Stomach (tissue), 9 donors: ENCODE results near the gene SDCCAG8. TPM values are rescaled to one million over a fixed set of nuclear protein-coding genes. Genes with fewer than 3 reads are reported as not detected.

Source experiments
- DNase-seq, 2 donors: peaks; one replicate each; pipeline versions ENCODE4 v3.0.0 to v3.0.0-alpha.2; 2013 to 2019
- H3K27ac ChIP-seq, 5 donors: fragments of 200-600 bp in 4 of 5; sonication (generic) in 4 of 5; one replicate each; pipeline ENCODE4 v1.5.1; 2013 to 2019; ENCODE audit warnings: mild to moderate bottlenecking in 1 of 5, moderate library complexity in 1 of 5
- H3K27me3 ChIP-seq, 3 donors: fragments of 200-600 bp; sonication (generic); one replicate each; pipeline ENCODE4 v1.5.1; 2017 to 2019; ENCODE audit warnings: mixed run types in 1 of 3
- H3K36me3 ChIP-seq, 4 donors: fragments of 200-600 bp; sonication (generic); 1 replicate in 3 of 4; 2 replicates in 1 of 4; pipeline ENCODE4 v1.5.1; 2016 to 2019
- H3K4me1 ChIP-seq, 4 donors: fragments of 200-600 bp; sonication (generic); one replicate each; pipeline ENCODE4 v1.5.1; 2016 to 2019
- H3K4me3 ChIP-seq, 4 donors: fragments of 200-600 bp; sonication (generic) in 3 of 4; one replicate each; pipeline ENCODE4 v1.5.1; 2016 to 2019; ENCODE audit warnings: mild to moderate bottlenecking in 1 of 4
- H3K9me3 ChIP-seq, 4 donors: fragments of 200-600 bp; sonication (generic); one replicate each; pipeline ENCODE4 v1.5.1; 2016 to 2019
- EP300 ChIP-seq: sonication (generic); formaldehyde crosslinking; IDR thresholded peaks from one replicate; pipeline ENCODE4 v1.6.1; 2017; ENCODE audit warnings: antibody characterized with exemption
- POLR2A ChIP-seq, 4 donors: fragments of 450-650 bp; IDR thresholded peaks; one replicate each; pipeline ENCODE4 v1.6.1; 2016; ENCODE audit warnings: antibody characterized with exemption in 4 of 4, control low read depth in 2 of 4, mild to moderate bottlenecking in 1 of 4, moderate library complexity in 1 of 4
- POLR2AphosphoS5 ChIP-seq, 3 donors: sonication (generic); formaldehyde crosslinking; IDR thresholded peaks; one replicate each; pipeline ENCODE4 v1.6.1; 2016; ENCODE audit warnings: antibody characterized with exemption in 3 of 3
- WGBS, 5 donors: extraction: QIAGEN DNeasy Blood & Tissue Kit in 3 of 5; methylation state at CpG; one replicate each; pipeline versions ENCODE4 v1.1.5 to v1.1.7; 2013 to 2018; 5-methylcytosine and 5-hydroxymethylcytosine counted together
- intact Hi-C: fragments of 100-400 bp; cut with DNase I; formaldehyde crosslinking; loops from one replicate; pipeline ENCODE4 v1.15.1; 2023; ENCODE audit warnings: low total_unique reads
- polyA plus RNA-seq, 3 donors: library from polyadenylated mRNA; stranded (reverse); fragments of 200-250 nt; gene quantifications; one replicate each; pipeline ENCODE4 v1.2.3, GENCODE V29; 2013
- total RNA-seq, 5 donors: library from RNA; depleted of rRNA; stranded (reverse); fragments of >200 nt; gene quantifications; one replicate each; pipeline versions ENCODE4 v1.1.0 to v1.2.3, GENCODE V29; 2014 to 2016
- TF ChIP-seq, protein P1 (sequence below), 7 experiments: fragments of 450-650 bp in 4 of 7; fragments of 200-600 bp in 3 of 7; sonication (generic) in 3 of 7; IDR thresholded peaks; one replicate each; pipeline ENCODE4 v1.5.1; 2016 to 2019; ENCODE audit warnings: antibody characterized with exemption in 7 of 7, control low read depth in 2 of 7, mild to moderate bottlenecking in 1 of 7
- donor health status: healthy with polysubstance abuse.
- donor health status: Bipolar disorder and iron deficiency.
- donor health status: healthy.

The SDCCAG8 gene
- total and polyA plus RNA-seq, 8 donors: 16.3 to 184 (median 24.5) TPM

DNA sequence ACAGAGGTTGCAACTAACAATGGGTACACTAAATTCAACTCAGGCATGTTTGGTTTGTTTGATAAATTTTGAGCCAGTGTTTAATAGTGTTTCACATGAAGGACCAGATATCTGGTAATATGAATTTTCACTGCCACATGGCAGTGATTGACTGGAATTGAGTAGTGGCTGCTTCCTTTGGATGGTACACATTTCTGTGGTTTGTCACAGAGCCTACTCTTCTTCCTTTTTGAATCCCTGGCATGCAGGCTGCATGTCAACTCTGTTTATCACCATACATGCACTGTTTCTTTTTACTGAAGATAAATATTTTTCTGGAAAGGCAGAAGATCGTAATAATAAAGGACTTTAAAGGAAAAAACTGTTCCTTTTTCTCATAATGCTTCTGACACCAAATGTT is 35.5 kb downstream of the SDCCAG8 start:
- TF ChIP-seq, protein P1, sequence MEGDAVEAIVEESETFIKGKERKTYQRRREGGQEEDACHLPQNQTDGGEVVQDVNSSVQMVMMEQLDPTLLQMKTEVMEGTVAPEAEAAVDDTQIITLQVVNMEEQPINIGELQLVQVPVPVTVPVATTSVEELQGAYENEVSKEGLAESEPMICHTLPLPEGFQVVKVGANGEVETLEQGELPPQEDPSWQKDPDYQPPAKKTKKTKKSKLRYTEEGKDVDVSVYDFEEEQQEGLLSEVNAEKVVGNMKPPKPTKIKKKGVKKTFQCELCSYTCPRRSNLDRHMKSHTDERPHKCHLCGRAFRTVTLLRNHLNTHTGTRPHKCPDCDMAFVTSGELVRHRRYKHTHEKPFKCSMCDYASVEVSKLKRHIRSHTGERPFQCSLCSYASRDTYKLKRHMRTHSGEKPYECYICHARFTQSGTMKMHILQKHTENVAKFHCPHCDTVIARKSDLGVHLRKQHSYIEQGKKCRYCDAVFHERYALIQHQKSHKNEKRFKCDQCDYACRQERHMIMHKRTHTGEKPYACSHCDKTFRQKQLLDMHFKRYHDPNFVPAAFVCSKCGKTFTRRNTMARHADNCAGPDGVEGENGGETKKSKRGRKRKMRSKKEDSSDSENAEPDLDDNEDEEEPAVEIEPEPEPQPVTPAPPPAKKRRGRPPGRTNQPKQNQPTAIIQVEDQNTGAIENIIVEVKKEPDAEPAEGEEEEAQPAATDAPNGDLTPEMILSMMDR (IDR thresholded peaks at IDR 0.05): no peak
- TF ChIP-seq EP300: no peak
- no peak for TF ChIP-seq POLR2AphosphoS5 (IDR thresholded peaks at IDR 0.05)
- no peak for TF ChIP-seq POLR2A (IDR thresholded peaks at IDR 0.05)
- intact Hi-C loops: no loop called here
- H3K36me3 ChIP-seq: peaks cover 0 to 77% (median 54%) of the 10 kb centered on the region in 4 donors
- no peak overlapping the region for H3K27ac ChIP-seq
- no peak for DNase-seq
- 79 to 92% (median 86%) methylated on average over 1 of the region's 1 CpG for WGBS, 5 donors
- peaks cover 0 to 25% (median 0%) of the 10 kb centered on the region in 4 donors for H3K4me1 ChIP-seq
- no peaks in the 10 kb centered on the region for H3K9me3 ChIP-seq
- H3K4me3 ChIP-seq: no peak overlapping the region
- H3K27me3 ChIP-seq: no peaks in the 10 kb centered on the region

DNA sequence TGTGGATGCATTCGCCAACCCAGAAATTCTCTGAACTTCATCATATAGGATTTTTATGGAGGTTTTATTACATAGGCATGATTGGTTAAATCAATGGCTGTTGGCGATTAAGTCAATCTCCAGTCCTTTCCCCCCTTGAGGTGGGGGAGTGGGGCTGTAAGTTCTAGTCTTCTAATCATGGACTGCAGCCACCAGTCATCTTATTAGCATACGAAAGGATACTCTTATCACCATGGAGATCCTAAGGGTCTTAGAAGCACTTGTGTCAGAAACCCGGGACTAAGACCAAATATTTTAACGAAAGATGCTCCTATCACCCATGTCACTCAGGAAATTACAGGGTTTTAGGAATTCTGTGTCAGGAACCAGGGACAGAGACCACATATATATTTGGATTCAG is 36.3 kb downstream of the SDCCAG8 start:
- DNase-seq: no peak
- intact Hi-C loops: no loop called here
- Histone ChIP-seq H3K4me1 (peaks cover 0 to 17% (median 0%) of the 10 kb centered on the region in 4 donors), H3K36me3 (peaks cover 0 to 76% (median 53%) of the 10 kb centered on the region in 4 donors), H3K27me3 (no peaks in the 10 kb centered on the region), H3K27ac (no peak overlapping the region), H3K9me3 (no peaks in the 10 kb centered on the region), H3K4me3 (no peak overlapping the region)
- WGBS, 5 donors: 95 to 99% (median 96%) methylated on average over 5 of the region's 5 CpGs
- TF ChIP-seq POLR2AphosphoS5 (IDR thresholded peaks at IDR 0.05): no peak
- TF ChIP-seq POLR2A (IDR thresholded peaks at IDR 0.05): no peak
- no peak for TF ChIP-seq EP300
- TF ChIP-seq, protein P1 (IDR thresholded peaks at IDR 0.05): no peak

DNA sequence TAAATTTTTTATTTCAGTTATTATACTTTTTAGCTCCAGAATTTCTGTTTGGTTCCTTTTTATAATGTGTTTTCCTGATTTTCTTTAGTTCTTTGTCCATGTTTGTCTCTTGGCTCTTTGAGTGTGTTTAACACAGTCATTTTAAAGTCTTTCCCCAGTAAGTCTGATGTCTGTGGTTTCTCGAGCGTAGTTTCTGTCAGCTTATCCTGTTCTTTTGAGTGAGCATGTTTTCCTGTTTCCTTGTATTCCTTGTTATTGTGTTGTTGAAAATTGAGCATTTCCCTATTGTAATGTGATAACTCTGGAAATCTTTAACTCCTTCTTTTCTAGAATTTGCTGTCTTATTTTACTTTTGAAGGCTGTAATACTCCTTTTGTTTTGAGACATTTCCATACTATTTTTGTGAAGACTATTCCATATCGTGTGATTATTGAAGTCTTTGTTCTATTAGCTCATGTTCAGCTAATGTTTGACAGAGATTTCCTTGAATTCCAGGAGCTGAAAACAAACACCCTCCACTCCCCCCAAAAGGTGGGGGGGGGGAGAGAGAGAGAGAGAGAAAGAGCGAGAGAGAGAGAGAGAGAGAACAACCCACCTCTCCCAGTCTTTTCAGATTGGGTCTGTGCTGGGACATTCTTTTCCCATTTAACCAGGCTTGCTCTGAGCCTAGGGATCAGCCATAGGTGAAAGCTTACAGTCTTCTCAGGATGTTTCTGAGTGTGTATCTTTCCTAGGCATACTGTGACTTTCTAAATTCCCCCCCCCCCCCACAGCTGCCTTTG is 38.3 kb downstream of the SDCCAG8 start:
- TF ChIP-seq EP300 (no peak), POLR2AphosphoS5 (IDR thresholded peaks at IDR 0.05) (no peak), POLR2A (IDR thresholded peaks at IDR 0.05) (no peak)
- TF ChIP-seq, protein P1 (IDR thresholded peaks at IDR 0.05): no peak
- Histone ChIP-seq H3K4me3 (no peak overlapping the region), H3K27me3 (no peaks in the 10 kb centered on the region), H3K27ac (no peak overlapping the region), H3K36me3 (peaks cover 0 to 83% (median 50%) of the 10 kb centered on the region in 4 donors), H3K9me3 (no peaks in the 10 kb centered on the region), H3K4me1 (no peaks in the 10 kb centered on the region)
- DNase-seq: no peak
- intact Hi-C loops: no loop called here
- WGBS, 5 donors: 61 to 83% (median 69%) methylated on average over 3 to 4 of the region's 4 CpGs

DNA sequence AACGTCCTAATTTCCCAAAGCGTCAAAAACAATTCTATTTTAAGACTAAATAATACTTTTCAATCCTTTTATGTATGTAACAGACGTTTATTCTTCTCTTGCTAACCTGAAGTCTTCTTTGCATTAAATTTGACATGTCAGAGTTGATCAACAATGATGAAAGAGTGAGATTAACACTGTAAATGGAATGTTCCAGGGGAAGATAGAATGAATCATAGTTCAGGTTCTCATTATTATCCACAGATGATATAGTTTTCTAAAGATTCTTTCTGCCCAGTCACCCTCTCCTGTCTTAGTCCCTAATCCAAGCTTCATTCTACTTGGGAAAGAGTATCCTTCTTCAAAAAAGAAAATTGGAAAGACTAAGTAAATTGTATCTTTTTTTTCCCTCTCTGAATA is 38.9 kb downstream of the SDCCAG8 start:
- Histone ChIP-seq H3K27me3 (no peaks in the 10 kb centered on the region), H3K4me3 (no peak overlapping the region), H3K9me3 (no peaks in the 10 kb centered on the region), H3K36me3 (peaks cover 3 to 83% (median 47%) of the 10 kb centered on the region in 4 donors), H3K4me1 (no peaks in the 10 kb centered on the region), H3K27ac (no peak overlapping the region)
- intact Hi-C loops: no loop called here
- 78 to 82% (median 78%) methylated on average over 3 of the region's 3 CpGs for WGBS, 5 donors
- TF ChIP-seq, protein P1 (IDR thresholded peaks at IDR 0.05): no peak
- TF ChIP-seq EP300: no peak
- TF ChIP-seq POLR2AphosphoS5 (IDR thresholded peaks at IDR 0.05): no peak
- TF ChIP-seq POLR2A (IDR thresholded peaks at IDR 0.05): no peak
- DNase-seq: no peak
